Hematopoietic multipotent progenitor cell treated with erythropoietin and hydrocortisone succinate and interleukin-3 and kit ligand, for 15 days (in vitro differentiated cells): Measurements from ENCODE around the gene CWC22.
"Not testable (repeated sequence)": the region's sequence is repeated elsewhere in the genome, so short reads cannot be mapped to it uniquely, and the experiment has no call there.

Experiments
- DNase-seq: peaks from one replicate; pipeline ENCODE4 v3.0.0-alpha.2; 2015; ENCODE audit warnings: low spot score

Gene CWC22

DNA sequence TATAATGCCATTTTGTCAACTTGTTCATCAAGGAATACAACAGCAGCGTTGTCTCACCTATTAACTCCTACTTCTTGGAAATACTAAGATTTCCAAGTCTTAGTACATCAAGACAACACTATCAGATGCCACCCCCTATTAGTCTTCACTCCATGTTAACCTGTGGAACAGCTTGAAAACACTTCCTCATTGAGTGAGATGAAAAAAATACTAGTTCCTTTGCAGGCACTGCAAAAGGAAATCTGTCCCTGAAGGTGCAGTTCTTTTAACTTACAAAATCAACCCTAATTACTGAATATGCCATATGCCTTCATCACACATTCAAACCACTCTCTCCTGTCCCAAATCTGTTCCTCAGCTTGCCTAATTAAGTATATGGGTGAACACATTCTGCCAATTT is 4.0 kb downstream of the CWC22 start:
- DNase-seq, result no peak

DNA sequence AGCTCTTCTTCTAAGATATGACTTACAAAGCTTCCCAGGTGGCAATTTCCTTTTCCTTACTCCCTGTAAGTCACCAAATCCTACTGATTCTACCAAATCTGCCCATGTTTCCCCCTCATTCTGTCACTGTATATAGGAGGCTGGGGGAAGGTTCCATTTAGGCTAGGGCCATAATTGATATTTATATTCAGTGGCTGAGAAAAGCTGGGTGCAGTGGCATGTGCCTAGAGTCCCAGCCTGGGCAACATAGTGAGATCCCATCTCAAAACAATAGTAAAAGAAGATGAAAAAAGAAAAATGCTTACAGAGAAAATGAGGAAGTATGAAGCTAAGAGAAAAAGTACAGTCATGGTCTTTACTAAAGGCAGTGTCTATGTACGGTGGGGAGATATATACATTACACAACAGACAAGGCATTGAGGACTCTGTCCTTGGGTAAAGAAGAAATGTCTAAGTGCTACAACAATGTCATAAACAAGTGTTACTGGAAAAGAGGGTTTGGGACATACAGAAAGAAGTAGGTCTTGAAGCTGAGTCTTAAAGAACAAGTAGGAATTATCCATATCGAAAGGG is 4.8 kb downstream of the CWC22 start:
- DNase-seq, result no peak

DNA sequence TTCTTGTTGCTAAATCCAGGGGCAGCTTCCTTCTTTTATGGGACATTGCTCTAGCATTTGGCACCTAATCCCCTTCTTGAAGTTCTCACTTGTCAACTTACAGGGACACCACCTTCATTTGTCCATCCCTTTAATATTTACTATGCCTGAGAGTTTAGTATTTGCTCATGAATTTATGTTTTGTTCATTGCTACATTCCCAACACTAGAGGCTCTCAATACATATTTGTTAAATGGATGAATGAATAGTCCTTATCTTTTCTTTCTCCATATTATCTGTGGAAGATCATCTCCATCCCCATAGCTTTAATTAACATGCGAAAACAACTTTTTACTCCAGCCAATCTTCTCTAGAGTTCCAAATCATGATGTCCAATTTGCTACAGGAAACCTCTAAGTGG is 5.4 kb downstream of the CWC22 start:
- DNase-seq, result no peak

DNA sequence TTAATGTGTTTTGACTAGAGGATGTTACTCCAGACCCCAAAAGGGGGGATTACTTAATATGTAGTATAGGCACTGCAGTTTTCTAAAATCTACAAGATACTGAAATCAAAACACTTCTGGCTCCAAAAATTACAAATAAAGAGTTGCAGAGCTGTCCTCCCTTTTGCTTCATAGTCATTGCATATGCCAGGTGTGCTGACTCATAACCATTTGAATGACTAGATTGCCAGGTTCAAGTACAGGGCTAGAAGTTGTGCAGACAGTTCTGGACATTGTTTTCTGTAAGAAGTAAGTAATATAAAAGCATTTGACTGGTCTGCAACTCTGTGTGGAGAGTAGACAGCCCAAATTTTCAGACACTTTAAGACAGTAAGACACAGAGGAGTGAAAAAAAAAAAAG is 6.7 kb downstream of the CWC22 start:
- no peak for DNase-seq

DNA sequence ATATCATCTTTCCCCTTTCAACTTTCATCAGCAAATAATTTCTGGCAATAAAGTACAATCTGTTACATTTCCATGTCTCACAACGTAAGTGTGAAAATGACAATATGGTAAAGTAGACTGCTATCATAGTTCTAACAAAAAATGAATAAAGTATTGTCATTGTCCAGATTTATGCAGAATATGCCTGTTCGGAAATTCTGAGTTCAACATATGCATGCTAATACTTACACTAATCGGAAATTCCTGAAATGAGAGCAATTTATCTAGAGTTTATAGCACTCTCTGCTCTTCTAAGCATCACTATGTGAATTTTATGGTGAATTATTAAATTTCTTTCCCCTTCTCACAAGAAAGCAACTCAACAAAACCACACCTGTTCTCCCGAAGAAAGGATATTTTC is 8.1 kb downstream of the CWC22 start:
- no peak for DNase-seq

DNA sequence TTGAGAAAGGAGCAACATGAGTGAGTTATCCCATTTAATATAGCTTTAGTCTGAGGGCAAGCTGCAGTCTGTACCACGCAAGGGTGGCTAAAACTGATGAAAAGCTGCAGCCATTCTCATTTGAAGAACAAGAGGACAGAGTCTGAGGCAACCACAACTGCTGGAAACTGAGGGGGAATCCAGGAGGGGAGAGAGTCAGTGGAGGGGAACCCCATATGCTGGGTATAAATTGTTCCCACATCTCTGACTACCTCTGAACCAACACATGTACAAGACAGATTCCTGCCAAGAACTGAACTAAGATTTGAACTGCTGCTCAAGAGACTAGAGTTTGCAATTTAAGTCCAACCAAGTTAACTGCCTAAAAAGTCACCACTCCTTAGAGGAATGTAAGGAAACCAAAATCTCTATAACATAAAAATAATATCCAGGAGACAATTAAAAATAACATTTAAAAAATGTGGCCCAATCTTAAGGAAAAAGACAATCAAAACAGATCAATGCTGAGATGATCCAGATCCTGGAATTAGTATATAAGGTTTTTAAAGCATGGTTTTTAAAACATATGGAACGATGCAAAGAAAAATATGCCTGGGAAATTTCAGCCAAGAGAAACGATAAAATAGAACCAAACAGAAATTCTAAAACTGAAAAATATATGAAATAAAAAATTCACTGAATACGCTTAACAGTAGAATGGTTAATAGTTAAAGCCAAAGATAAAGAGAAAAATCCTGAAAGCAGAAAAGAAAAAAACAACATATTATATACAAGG is 11.2 kb downstream of the CWC22 start:
- DNase-seq, result no peak

DNA sequence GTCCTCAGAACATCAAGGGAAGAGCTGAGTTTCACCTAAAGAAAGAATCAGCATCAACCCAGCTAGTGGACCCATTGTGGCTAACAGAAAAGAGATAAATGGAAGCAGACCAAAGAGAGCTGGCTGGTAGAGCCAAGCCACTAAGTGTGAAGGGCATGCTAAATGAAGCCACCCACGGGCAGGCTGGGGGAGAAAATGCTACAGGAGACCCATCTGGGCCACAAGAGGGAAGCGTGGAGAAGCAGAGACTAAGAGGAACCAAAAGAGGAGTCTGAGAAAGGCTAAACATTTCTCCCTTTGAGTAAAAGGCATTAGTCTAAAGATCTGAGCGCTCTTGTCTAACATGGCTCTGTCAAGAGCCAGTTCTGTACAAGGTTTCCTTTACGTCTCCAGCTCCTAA is 15.8 kb downstream of the CWC22 start:
- DNase-seq, result no peak

DNA sequence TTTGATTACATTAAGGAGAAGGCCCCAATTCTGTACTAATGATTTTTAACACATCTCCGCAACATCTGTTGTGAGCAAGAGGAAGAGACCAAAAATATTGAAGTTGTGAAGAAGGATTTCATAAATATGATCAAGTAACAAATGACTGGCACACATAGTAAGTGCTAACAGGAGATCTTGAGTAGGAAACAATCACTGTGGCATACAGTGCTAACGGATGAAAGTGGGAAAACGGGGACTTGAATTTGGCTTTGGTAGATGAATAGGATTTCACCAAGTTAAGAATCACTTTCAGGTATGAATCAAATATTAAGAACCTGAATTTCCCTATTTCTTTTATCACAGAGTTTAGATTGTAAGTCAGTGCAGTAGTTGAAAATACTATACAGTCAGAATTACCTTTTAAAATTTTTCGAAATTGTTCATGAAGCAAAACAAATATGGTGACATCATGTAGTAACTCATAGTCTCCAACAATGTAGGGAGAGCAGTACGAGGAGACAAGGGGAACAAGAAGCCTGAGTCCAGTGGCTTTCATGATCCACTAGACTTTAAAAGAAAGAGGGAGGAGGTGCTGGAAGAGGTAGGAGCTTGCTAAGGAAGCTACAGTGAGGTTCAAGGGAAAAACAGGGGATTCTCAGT is 16.3 kb downstream of the CWC22 start:
- DNase-seq, result no peak

DNA sequence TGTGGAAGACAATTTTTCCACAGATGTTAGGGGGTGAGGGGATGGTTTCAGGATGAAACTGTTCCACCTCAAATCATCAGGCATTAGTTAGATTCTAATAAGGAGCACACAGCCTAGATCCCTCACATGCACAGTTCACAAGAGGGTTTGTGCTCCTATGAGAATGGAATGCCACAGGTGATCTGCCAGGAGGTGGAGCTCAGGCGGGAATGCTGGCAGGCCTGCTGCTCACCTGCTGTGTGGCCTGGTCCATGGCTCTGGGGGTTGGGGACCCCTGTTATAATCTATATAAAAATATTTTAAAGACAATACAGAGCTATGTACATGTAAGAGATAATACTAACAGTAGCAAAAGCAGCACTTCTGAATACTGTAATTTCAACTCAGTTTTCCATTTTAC is 19.2 kb downstream of the CWC22 start:
- DNase-seq, result no peak

DNA sequence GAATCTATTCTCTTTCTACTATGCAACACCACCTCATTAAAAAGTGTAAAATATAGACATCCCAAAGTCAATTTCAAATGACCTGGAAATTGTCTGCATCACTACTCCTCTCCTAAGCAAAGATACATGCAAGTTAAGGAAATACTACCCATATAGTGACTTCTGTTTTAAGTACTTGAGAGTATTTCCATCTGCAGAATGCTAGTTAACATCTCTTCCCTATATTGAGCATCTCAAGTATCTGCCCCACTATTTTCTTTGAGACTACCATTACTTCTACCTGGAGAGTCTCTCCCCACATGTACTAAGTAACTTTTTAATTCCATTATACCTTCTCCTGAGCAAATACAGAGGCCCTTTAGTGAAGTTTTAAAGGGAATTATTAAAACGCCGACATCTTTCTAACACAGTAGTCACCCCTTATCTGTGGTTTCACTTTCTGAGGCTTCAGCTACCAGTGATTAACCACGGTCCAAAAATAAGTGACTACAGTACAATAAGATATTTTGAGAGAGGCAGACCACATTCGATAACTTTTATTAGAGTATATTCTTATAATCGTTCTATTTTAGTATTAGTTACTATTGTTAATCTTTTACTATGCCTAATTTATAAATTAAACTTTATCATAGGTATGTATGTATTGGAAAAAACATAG is 21.8 kb downstream of the CWC22 start:
- peak; percentile 23 for DNase-seq

DNA sequence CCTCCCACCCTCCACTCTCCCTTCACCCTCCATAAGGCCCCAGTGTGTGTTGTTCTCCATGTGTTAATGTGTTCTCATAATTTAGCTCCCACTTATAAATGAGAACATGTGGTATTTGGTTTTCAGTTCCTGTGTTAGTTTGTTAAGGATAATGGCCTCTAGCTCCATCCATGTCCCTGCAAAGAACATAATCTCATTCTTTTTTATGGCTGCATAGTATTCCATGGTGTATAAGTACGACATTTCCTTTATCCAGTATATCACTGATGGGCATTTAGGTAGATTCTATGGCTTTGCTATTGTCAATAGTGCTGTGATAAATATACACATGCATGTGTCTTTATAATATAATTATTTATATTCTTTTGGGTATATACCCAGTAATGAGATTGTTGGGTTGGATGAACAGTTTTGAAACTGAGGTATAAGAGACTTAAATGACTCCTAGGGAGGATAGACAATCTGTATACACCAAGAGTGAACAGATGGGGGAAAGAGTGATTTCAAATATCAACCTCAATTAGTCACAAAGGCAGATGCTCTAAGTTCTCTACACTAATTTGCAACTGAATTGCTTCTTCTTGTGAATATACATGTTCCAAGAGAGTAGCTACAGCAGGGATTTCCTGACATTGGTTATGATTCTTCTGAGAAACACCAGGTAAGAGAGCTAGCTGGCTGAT is 23.7 kb downstream of the CWC22 start:
- no peak for DNase-seq

DNA sequence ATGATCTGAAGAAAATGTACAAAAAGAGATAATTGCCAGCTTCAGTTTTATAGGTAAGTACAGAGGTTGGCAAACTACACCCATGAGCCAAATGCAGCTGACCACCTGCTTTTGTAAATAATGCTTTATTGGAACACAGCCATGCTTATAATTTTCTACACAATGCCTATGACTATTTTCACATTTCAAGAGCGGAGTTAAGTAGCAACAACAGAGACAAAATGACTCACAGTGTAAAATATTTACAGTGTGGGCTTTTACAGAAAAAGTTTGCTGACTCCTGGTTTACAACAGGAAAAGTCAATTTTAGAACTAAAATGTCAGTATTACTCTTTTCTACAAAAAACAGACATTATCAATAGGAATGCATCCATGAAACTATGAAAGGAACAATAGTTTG is 26.0 kb downstream of the CWC22 start:
- DNase-seq, result no peak

DNA sequence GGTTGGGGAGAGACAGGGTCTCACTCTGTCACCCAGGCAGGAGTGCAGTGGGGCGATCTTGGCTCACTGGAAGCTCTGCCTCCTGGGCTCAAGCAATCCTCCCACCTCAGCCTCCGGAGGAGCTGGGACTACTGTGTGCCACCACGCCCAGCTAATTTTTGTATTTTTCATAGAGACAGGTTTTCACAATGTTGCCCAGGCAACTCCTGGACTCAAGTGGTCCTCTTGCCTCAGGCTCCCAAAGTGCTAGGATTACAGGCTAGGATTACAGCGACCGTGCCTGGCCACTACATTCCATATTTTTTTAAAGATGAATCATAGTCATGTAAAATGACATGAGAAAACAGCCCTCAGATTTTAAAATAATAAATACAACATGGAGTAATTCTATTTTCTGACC is 32.3 kb downstream of the CWC22 start:
- DNase-seq, result no peak

DNA sequence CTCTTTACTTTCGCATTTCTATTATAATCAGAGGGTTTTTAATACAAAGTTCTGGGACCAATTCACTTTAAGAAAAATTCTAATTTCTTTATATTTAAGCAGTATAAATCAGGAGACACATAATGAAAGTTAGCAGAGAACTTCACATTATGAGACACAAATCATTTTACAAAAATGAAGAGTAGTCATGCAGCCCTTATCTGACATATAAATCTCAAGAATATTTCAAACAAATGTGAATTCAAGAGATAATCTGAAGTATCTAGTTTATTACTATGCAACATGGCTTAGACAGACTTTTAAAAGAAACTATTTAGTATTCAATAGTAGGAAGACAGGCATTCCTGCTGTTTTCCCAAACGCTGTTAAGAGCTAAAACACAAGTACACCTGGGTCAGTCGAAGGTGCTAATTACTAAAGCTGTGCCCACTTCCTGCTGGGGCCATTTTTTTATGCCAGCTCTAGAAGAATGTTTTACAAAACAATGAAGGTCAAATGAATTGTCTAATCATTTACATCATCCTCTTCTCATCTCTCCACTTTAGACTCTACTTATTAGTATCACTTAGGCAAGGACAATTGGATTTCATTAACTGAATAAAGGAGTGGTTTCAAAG is 40.2 kb downstream of the CWC22 start:
- DNase-seq, result no peak

DNA sequence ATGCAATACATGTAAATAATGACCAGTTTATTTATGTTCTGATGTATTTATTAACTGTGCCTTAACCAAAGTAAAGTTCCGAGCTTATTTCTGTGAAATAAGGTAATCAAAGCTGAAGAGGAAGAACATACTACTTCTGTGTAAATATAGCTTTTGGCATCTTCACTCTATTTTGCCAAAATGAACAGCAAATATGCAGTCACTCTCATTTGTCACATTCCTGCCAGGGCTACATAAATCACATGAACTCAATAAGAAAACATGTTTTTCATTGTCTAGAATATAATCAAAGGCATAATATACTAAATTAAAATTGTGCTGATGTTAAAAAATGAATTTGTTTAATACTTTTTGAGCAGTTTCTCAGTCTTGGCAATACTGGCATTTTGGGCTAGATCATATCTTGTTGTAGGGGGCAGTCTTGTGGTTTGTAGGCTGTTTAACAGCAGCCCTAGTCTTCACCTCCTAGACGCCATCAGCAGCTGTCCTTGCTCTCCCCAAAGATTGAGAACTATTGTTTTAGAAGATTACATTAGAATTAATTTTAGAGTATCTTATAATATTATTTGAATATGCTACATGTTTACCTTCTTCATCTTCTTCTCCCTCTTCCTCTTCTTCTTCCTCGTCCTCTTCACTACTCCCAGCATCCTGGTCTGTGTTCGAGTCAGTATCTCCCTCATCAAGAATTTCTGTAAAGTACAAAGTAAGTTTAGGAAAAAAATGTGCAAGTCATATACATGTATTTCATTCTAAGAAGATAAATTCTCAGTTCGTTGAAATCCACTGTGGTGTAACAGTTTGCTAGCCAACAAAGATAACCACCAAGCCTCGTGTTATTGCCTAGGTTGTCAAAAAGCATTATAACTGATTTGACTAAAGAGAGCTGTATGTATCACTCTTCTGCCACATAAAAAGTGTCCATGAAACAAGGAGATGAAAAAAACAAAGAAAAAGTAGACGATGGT is 41.5 kb downstream of the CWC22 start:
- DNase-seq, result peak; percentile 23

DNA sequence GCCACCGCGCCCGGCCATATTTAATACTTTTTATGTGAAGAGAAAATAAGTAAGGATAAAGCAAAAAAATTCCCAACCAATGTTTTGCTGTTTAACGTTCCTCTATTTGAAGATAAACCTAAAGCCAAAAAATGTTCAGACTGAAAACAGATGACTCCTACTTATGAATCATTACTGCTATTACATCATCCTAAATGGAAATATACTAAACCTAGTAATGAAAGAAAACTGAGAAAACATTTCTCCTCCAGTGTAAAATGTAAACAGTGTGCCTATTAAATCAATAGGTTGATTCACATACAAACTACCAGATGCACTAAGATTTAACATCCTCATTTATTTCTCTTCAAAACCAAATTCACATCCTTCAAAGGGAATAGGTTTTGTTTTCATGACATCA is 43.5 kb downstream of the CWC22 start:
- no peak for DNase-seq

DNA sequence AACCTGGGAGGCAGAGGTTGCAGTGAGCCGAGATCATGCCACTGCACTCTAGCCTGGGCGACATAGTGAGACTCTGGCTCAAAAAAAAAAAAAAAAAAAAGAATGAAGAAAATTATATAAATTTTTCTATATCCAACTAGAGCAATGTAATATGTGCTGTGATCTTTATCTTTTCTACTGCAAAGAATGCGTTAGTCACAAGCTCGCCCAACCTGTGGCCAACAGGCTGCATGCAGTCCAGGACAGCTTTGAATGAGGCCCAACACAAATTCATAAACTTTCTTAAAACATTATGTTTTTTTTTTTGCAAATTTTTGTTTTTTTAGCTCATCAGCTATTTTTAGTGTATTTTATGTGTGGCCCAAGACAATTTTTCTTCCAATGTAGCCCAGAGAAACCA is 48.8 kb downstream of the CWC22 start:
- DNase-seq, result not testable (repeated sequence)

DNA sequence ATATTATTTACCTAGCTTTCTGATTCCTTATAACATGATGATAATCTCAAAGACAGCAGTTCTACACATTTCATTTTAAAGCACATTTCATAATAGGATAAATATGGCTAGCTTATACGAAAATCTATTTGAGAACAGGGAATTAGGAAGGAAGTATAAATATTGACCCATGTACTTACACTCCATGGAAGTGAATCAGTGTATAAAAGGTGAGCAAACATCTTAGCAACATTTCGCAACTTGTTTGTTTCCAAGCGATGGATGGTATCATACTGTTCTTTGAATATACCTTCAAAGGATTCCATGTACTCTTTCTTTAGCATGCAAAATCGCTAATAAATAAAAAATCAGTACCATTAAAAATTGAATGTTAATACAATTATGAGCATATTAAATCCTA is 53.1 kb downstream of the CWC22 start:
- DNase-seq, result no peak

DNA sequence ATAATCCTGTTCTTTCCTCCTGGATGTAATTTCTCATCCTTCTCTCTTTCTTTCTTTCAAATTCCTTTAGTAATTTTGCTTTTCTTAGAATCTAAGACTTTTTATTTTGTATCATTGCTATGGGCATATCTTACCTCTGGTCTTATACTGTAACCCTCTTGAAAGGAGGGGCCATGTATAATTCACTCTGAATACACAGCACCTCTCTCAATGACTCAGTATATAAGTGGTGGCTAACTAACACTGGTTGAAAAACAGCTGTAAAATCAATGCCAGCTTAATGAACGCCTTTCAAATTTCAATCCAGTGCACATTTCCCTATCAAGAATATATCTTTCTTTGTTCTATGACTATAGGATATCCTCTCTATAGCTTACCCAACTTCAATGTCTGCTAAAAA is 53.7 kb downstream of the CWC22 start:
- no peak for DNase-seq

DNA sequence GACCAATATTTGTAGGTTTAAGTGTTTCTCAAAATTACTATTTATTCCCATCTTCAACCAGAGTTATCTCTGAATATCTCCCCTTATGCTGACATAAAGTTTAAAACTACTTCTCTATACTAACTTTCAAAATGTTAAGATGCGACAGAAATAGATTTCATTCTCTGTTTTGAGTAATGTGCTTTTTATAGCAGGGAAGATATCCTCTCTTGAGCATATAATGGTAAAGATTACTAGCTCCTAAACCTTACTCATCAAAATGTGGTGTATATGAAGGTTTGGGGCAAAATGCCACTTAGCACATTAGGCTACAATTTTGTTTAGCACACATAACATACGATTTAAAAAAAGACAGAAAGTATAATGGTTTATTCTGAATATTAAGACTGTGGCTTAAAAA is 54.4 kb downstream of the CWC22 start:
- DNase-seq, result no peak

DNA sequence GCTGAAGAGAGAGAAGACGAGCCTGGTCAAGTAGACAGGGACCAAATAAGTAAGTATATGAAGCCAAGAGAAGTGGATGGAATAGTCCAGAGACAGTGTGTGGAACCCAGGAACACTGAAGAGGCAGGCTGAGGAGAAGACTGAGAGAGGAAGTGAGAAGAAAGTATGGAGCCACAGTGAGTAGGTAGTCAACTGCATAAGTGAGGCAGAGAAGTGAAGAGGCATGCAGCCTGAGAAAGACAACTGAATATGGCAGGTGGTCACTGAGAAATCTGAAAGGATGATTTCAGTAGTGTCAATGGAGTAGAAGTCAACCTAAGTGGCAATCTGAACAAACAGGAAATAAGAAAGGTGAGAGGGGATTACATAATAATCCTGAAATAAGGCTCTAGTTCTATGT is 55.4 kb downstream of the CWC22 start:
- DNase-seq, result no peak
